COLO829 (cell line): ENCODE data around the gene COL19A1.
"Not testable (repeated sequence)": the region's sequence is repeated elsewhere in the genome, so short reads cannot be mapped to it uniquely, and the experiment has no call there.

Experiments used
- DNase-seq: peaks from one replicate; pipeline ENCODE4 v3.0.0; 2012; ENCODE audit warnings: low spot score

The COL19A1 gene

GRCh38 chr6:69900869-69901268 lies 34.5 kb downstream of the COL19A1 start:
- DNase-seq, result no peak

- no peak for DNase-seq
These were observed 35.0 kb downstream of the COL19A1 start for GRCh38 chr6:69901361-69901760.

- no peak for DNase-seq
These were observed 41.7 kb downstream of the COL19A1 start for GRCh38 chr6:69907981-69908498.

- DNase-seq, result no peak
These were observed 47.0 kb downstream of the COL19A1 start for GRCh38 chr6:69913361-69913760.

- no peak for DNase-seq
These were observed 47.7 kb downstream of the COL19A1 start for GRCh38 chr6:69914015-69914485.

- no peak for DNase-seq
These were observed 49.0 kb downstream of the COL19A1 start for GRCh38 chr6:69915346-69915745.

GRCh38 chr6:69917834-69918233 lies 51.5 kb downstream of the COL19A1 start:
- peak; percentile 91 for DNase-seq

- DNase-seq, result no peak
These were observed 52.6 kb downstream of the COL19A1 start for GRCh38 chr6:69918813-69919475.

- DNase-seq, result not testable (repeated sequence)
These were observed 54.7 kb downstream of the COL19A1 start for GRCh38 chr6:69921066-69921465.

- DNase-seq, result not testable (repeated sequence)
These were observed 55.3 kb downstream of the COL19A1 start for GRCh38 chr6:69921611-69922010.

- no peak for DNase-seq
These were observed 60.4 kb downstream of the COL19A1 start for GRCh38 chr6:69926745-69927144.

- DNase-seq, result peak; percentile 38
These were observed 66.9 kb downstream of the COL19A1 start for GRCh38 chr6:69933239-69933638.

- no peak for DNase-seq
These were observed 68.7 kb downstream of the COL19A1 start for GRCh38 chr6:69935079-69935478.

GRCh38 chr6:69936674-69937363 lies 70.5 kb downstream of the COL19A1 start:
- DNase-seq, result no peak

- no peak for DNase-seq
These were observed 71.2 kb downstream of the COL19A1 start for GRCh38 chr6:69937402-69938136.

- DNase-seq, result no peak
These were observed 76.1 kb downstream of the COL19A1 start for GRCh38 chr6:69942485-69942884.

- no peak for DNase-seq
These were observed 78.8 kb downstream of the COL19A1 start for GRCh38 chr6:69945192-69945591.

- DNase-seq, result no peak
These were observed 82.2 kb downstream of the COL19A1 start for GRCh38 chr6:69948479-69949114.

- DNase-seq, result no peak
These were observed 87.1 kb downstream of the COL19A1 start for GRCh38 chr6:69953491-69953890.

GRCh38 chr6:69954733-69955132 lies 88.4 kb downstream of the COL19A1 start:
- no peak for DNase-seq

GRCh38 chr6:69957985-69958559 lies 91.7 kb downstream of the COL19A1 start:
- no peak for DNase-seq

GRCh38 chr6:69958978-69959377 lies 92.6 kb downstream of the COL19A1 start:
- DNase-seq, result no peak
